Breast epithelium (tissue), 4 donors: ENCODE data around the gene GTF2IRD1. TPM values are rescaled to one million over a fixed set of nuclear protein-coding genes. Genes with fewer than 3 reads are reported as not detected.
"Not testable (repeated sequence)": the region's sequence is repeated elsewhere in the genome, so short reads cannot be mapped to it uniquely, and the experiment has no call there.

Experiments
- DNase-seq, 2 donors: peaks; one replicate each; pipeline ENCODE4 v3.0.0-alpha.2; 2019; ENCODE audit warnings: low spot score in 2 of 2
- H3K27ac ChIP-seq, 2 donors: fragments of 200-600 bp; sonication (generic) in 1 of 2; one replicate each; pipeline ENCODE4 v1.5.1; 2016 to 2019; ENCODE audit warnings: mild to moderate bottlenecking in 1 of 2
- H3K27me3 ChIP-seq, 2 donors: fragments of 200-600 bp; sonication (generic) in 1 of 2; one replicate each; pipeline versions ENCODE4 v1.5.1 to v1.6.0; 2017 to 2019; ENCODE audit warnings: control low read depth in 1 of 2, mild to moderate bottlenecking in 1 of 2
- H3K36me3 ChIP-seq: fragments of 200-600 bp; one replicate; pipeline ENCODE4 v1.5.1; 2019
- H3K4me1 ChIP-seq, 2 donors: fragments of 200-600 bp; sonication (generic); one replicate each; pipeline ENCODE4 v1.5.1; 2016 to 2019; ENCODE audit warnings: control low read depth in 1 of 2
- H3K4me3 ChIP-seq, 3 donors: fragments of 200-600 bp; sonication (generic); 1 replicate in 2 of 3; 2 replicates in 1 of 3; pipeline ENCODE4 v1.5.1; 2016 to 2019; ENCODE audit warnings: mild to moderate bottlenecking in 3 of 3, moderate library complexity in 2 of 3
- H3K9me3 ChIP-seq, 2 donors: fragments of 200-600 bp; sonication (generic) in 1 of 2; one replicate each; pipeline ENCODE4 v1.5.1; 2016 to 2019; ENCODE audit warnings: control low read depth in 1 of 2
- CTCF ChIP-seq, 3 donors: fragments of 450-650 bp; IDR thresholded peaks; one replicate each; pipeline ENCODE4 v1.5.1; 2016 to 2017; ENCODE audit warnings: antibody characterized with exemption in 3 of 3, mild to moderate bottlenecking in 3 of 3, moderate library complexity in 3 of 3
- POLR2A ChIP-seq: fragments of 450-650 bp; IDR thresholded peaks from one replicate; pipeline ENCODE4 v1.6.1; 2016; ENCODE audit warnings: antibody characterized with exemption, mild to moderate bottlenecking, moderate library complexity
- POLR2AphosphoS5 ChIP-seq, 3 donors: sonication (generic); formaldehyde crosslinking; IDR thresholded peaks; one replicate each; pipeline ENCODE4 v1.6.1; 2017; ENCODE audit warnings: antibody characterized with exemption in 3 of 3
- intact Hi-C: fragments of 100-400 bp; cut with DNase I; formaldehyde crosslinking; loops from one replicate; pipeline ENCODE4 v1.15.1; 2023; ENCODE audit warnings: low total_unique reads
- total RNA-seq, 3 donors: library from RNA; depleted of rRNA; stranded (reverse); fragments of >200 nt; gene quantifications; one replicate each; pipeline ENCODE4 v1.1.0, GENCODE V29; 2016

The GTF2IRD1 gene
- total RNA-seq, 3 donors from 2014 or later, result 11.0 to 18.7 (median 12.5) TPM

DNA sequence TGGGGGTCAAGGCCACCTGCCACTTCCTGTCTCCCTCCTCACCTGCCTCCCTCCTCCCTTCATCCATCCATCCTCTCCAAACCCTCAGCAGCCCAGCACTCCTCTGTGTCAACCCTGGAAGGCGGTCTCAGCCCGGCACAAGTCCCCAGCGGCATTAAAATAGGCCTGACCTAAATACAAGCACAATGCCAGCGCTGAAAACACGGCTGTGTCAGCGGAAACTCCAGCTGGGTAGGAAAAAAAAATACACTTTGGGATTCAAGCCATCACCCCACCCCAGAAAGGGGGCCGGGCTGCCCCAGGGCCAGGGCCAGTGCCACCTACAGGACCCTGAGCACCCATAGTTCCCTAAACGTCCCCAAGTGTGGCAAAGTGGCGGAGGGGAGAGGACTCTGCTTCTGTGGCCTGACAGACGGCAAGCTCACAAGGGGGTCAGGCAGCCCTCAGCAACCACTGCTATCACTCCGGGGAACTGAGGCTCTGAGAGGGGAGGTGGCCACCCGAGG, 22.7 kb upstream of the GTF2IRD1 start:
- Histone ChIP-seq H3K4me1 (no peaks in the 10 kb centered on the region), H3K9me3 (no peaks in the 10 kb centered on the region), H3K4me3 (no peak overlapping the region), H3K36me3 (no peaks in the 10 kb centered on the region), H3K27me3 (no peaks in the 10 kb centered on the region), H3K27ac (no peak overlapping the region)
- intact Hi-C loops, result no loop called here
- no peak for DNase-seq
- no peak for TF ChIP-seq CTCF (IDR thresholded peaks at IDR 0.05)
- TF ChIP-seq POLR2AphosphoS5 (IDR thresholded peaks at IDR 0.05), result no peak
- TF ChIP-seq POLR2A, result no peak

GRCh38 chr7:74437291-74437571, 16.5 kb upstream of the GTF2IRD1 start:
- H3K27ac ChIP-seq, H3K4me1 ChIP-seq, DNase-seq, H3K36me3 ChIP-seq, H3K9me3 ChIP-seq, H3K27me3 ChIP-seq, intact Hi-C loops, H3K4me3 ChIP-seq: not testable (repeated sequence)

- no peaks in the 10 kb centered on the region for H3K36me3 ChIP-seq
- no peak overlapping the region for H3K4me3 ChIP-seq
- no peak for DNase-seq
- intact Hi-C loops, result no loop called here
- H3K9me3 ChIP-seq, result no peaks in the 10 kb centered on the region
- TF ChIP-seq POLR2AphosphoS5 (IDR thresholded peaks at IDR 0.05) (no peak), POLR2A (no peak), CTCF (IDR thresholded peaks at IDR 0.05) (no peak)
- no peaks in the 10 kb centered on the region for H3K27me3 ChIP-seq
- H3K4me1 ChIP-seq, result no peaks in the 10 kb centered on the region
- no peak overlapping the region for H3K27ac ChIP-seq
Observed at GRCh38 chr7:74438327-74438726, 15.4 kb upstream of the GTF2IRD1 start.

GRCh38 chr7:74439541-74439940, 14.2 kb upstream of the GTF2IRD1 start:
- no peaks in the 10 kb centered on the region for H3K4me1 ChIP-seq
- no peaks in the 10 kb centered on the region for H3K9me3 ChIP-seq
- no peak overlapping the region for H3K27ac ChIP-seq
- H3K27me3 ChIP-seq, result no peaks in the 10 kb centered on the region
- intact Hi-C loops, result no loop called here
- DNase-seq, result no peak
- no peak overlapping the region for H3K4me3 ChIP-seq
- no peaks in the 10 kb centered on the region for H3K36me3 ChIP-seq
- TF ChIP-seq POLR2A (no peak), CTCF (IDR thresholded peaks at IDR 0.05) (no peak), POLR2AphosphoS5 (IDR thresholded peaks at IDR 0.05) (no peak)

GRCh38 chr7:74440143-74440542, 13.6 kb upstream of the GTF2IRD1 start:
- H3K9me3 ChIP-seq, DNase-seq, H3K27me3 ChIP-seq, H3K27ac ChIP-seq, intact Hi-C loops, H3K36me3 ChIP-seq, H3K4me3 ChIP-seq, H3K4me1 ChIP-seq: not testable (repeated sequence)

GRCh38 chr7:74441801-74442200, 11.9 kb upstream of the GTF2IRD1 start:
- intact Hi-C loops, result no loop called here
- no peaks in the 10 kb centered on the region for H3K36me3 ChIP-seq
- H3K27me3 ChIP-seq, result no peaks in the 10 kb centered on the region
- DNase-seq, result no peak
- H3K27ac ChIP-seq, result no peak overlapping the region
- no peaks in the 10 kb centered on the region for H3K4me1 ChIP-seq
- no peaks in the 10 kb centered on the region for H3K9me3 ChIP-seq
- TF ChIP-seq CTCF (IDR thresholded peaks at IDR 0.05) (no peak), POLR2AphosphoS5 (IDR thresholded peaks at IDR 0.05) (no peak), POLR2A (no peak)
- no peak overlapping the region for H3K4me3 ChIP-seq
